SJSA1 (cell line): ENCODE data around the gene TRMT112. TPM values are rescaled to one million over a fixed set of nuclear protein-coding genes. Genes with fewer than 3 reads are reported as not detected.

Source experiments
- DNase-seq, 2 experiments: peaks; one replicate each; pipeline ENCODE4 v3.0.0-alpha.2; 2015 to 2020; ENCODE audit warnings: low spot score in 2 of 2, low read depth in 1 of 2
- H3K27ac ChIP-seq: fragments of 250-450 bp; sonication (Bioruptor Pico); 2 replicates; pipeline ENCODE4 v1.5.1; 2020; ENCODE audit warnings: mild to moderate bottlenecking, moderate library complexity
- H3K27me3 ChIP-seq: fragments of 250-450 bp; sonication (Bioruptor Pico); replicated peaks from 2 replicates; pipeline ENCODE4 v1.5.1; 2020; ENCODE audit warnings: mild to moderate bottlenecking, moderate library complexity
- H3K36me3 ChIP-seq: fragments of 250-450 bp; sonication (Bioruptor Pico); 2 replicates; pipeline ENCODE4 v1.5.1; 2020; ENCODE audit warnings: mild to moderate bottlenecking
- H3K4me1 ChIP-seq: fragments of 250-450 bp; sonication (Bioruptor Pico); replicated peaks from 2 replicates; pipeline ENCODE4 v1.6.1; 2021; ENCODE audit warnings: mild to moderate bottlenecking
- H3K4me3 ChIP-seq: fragments of 250-450 bp; sonication (Bioruptor Pico); 2 replicates; pipeline ENCODE4 v1.5.1; 2020; ENCODE audit warnings: mild to moderate bottlenecking
- H3K9me3 ChIP-seq: fragments of 250-450 bp; sonication (Bioruptor Pico); replicated peaks from 2 replicates; pipeline ENCODE4 v1.5.1; 2020; ENCODE audit warnings: mild to moderate bottlenecking
- total RNA-seq: library from RNA; depleted of rRNA; stranded (reverse); fragments of >200 nt; shearing (Covaris generic); gene quantifications from 2 replicates; pipeline ENCODE4 v1.2.3, GENCODE V29; 2014

Gene TRMT112
- total RNA-seq, 1 experiment from 2014 or later, result 506 TPM

- peaks cover 61% of the 10 kb centered on the region for H3K27me3 ChIP-seq
- DNase-seq, result no peak
- 0 out of 2 replicates have a peak, but pooled peaks cover 3% of the 10 kb centered on the region for H3K9me3 ChIP-seq
- H3K4me1 ChIP-seq, result peaks cover 10% of the 10 kb centered on the region
- H3K27ac ChIP-seq, result no peak overlapping the region
- H3K36me3 ChIP-seq, result no peaks in the 10 kb centered on the region; the same call in 1 of the 2 replicates
- H3K4me3 ChIP-seq, result no peak overlapping the region
These were observed 24.7 kb downstream of the TRMT112 start for GRCh38 chr11:64292460-64293254.

GRCh38 chr11:64291752-64292459 lies 25.5 kb downstream of the TRMT112 start:
- H3K36me3 ChIP-seq, result no peaks in the 10 kb centered on the region; the same call in 1 of the 2 replicates
- no peak for DNase-seq
- H3K9me3 ChIP-seq, result 0 out of 2 replicates have a peak, but pooled peaks cover 3% of the 10 kb centered on the region
- H3K4me3 ChIP-seq, result no peak overlapping the region
- H3K27me3 ChIP-seq, result peaks cover 56% of the 10 kb centered on the region
- H3K4me1 ChIP-seq, result peaks cover 10% of the 10 kb centered on the region
- H3K27ac ChIP-seq, result no peak overlapping the region

- H3K27me3 ChIP-seq, result peaks cover 51% of the 10 kb centered on the region
These were observed 26.1 kb downstream of the TRMT112 start, which contains the start of gene KCNK4 for GRCh38 chr11:64291262-64291751. KCNK4 (plus strand) TSS chr11:64291302; CDS start chr11:64293019, 1,717 bp downstream.

GRCh38 chr11:64290352-64291261 lies 26.8 kb downstream of the TRMT112 start:
- no peak overlapping the region for H3K4me3 ChIP-seq
- no peak overlapping the region for H3K27ac ChIP-seq
- peaks cover 18% of the 10 kb centered on the region for H3K4me1 ChIP-seq
- peaks cover under 1% of the 10 kb centered on the region for H3K36me3 ChIP-seq
- no peak for DNase-seq
- H3K27me3 ChIP-seq, result peaks cover 50% of the 10 kb centered on the region
- H3K9me3 ChIP-seq, result 0 out of 2 replicates have a peak, but pooled peaks cover 3% of the 10 kb centered on the region

More at GRCh38 chr11:64291262-64291751, 26.1 kb downstream of the TRMT112 start, which contains the start of gene KCNK4:
- no peak for DNase-seq
- Histone ChIP-seq H3K9me3 (0 out of 2 replicates have a peak, but pooled peaks cover 3% of the 10 kb centered on the region), H3K36me3 (no peaks in the 10 kb centered on the region; the same call in 1 of the 2 replicates), H3K4me1 (peaks cover 12% of the 10 kb centered on the region), H3K27ac (no peak within 1 kb of the TSS), H3K4me3 (no peak within 1 kb of the TSS)

GRCh38 chr11:64289002-64289564 lies 28.3 kb downstream of the TRMT112 start:
- no peak for DNase-seq
- Histone ChIP-seq H3K27me3 (peaks cover 41% of the 10 kb centered on the region), H3K9me3 (0 out of 2 replicates have a peak, but pooled peaks cover 3% of the 10 kb centered on the region), H3K36me3 (peaks cover 5% of the 10 kb centered on the region), H3K27ac (no peak overlapping the region), H3K4me1 (peaks cover 19% of the 10 kb centered on the region), H3K4me3 (no peak overlapping the region)

GRCh38 chr11:64288353-64288750 lies 29.0 kb downstream of the TRMT112 start:
- H3K27ac ChIP-seq, result no peak overlapping the region
- no peak overlapping the region for H3K4me3 ChIP-seq
- peaks cover 26% of the 10 kb centered on the region for H3K4me1 ChIP-seq
- no peak for DNase-seq
- peaks cover 34% of the 10 kb centered on the region for H3K27me3 ChIP-seq
- H3K9me3 ChIP-seq, result 0 out of 2 replicates have a peak, but pooled peaks cover 3% of the 10 kb centered on the region
- peaks cover 7% of the 10 kb centered on the region for H3K36me3 ChIP-seq

GRCh38 chr11:64287676-64288352 lies 29.5 kb downstream of the TRMT112 start:
- H3K9me3 ChIP-seq, result 0 out of 2 replicates have a peak, but pooled peaks cover 3% of the 10 kb centered on the region
- peaks cover 27% of the 10 kb centered on the region for H3K4me1 ChIP-seq
- H3K27ac ChIP-seq, result no peak overlapping the region
- no peak overlapping the region for H3K4me3 ChIP-seq
- no peak for DNase-seq
- H3K27me3 ChIP-seq, result peaks cover 28% of the 10 kb centered on the region
- peaks cover 12% of the 10 kb centered on the region for H3K36me3 ChIP-seq

GRCh38 chr11:64286801-64287159 lies 30.6 kb downstream of the TRMT112 start:
- Histone ChIP-seq H3K4me3 (no peak overlapping the region), H3K9me3 (0 out of 2 replicates have a peak, but pooled peaks cover under 1% of the 10 kb centered on the region), H3K4me1 (peaks cover 23% of the 10 kb centered on the region), H3K27ac (no peak overlapping the region), H3K36me3 (peaks cover 19% of the 10 kb centered on the region), H3K27me3 (peaks cover 18% of the 10 kb centered on the region)
- no peak for DNase-seq

- Histone ChIP-seq H3K27ac (peak overlapping the region; percentile 77), H3K36me3 (peaks cover 24% of the 10 kb centered on the region), H3K9me3 (no peaks in the 10 kb centered on the region), H3K4me3 (peak overlapping the region; percentile 95), H3K27me3 (peaks cover 12% of the 10 kb centered on the region), H3K4me1 (peaks cover 20% of the 10 kb centered on the region)
- peak in 1 of 2 experiments; percentile 32 for DNase-seq
These were observed 31.2 kb downstream of the TRMT112 start for GRCh38 chr11:64285885-64286800.

GRCh38 chr11:64284962-64285884 lies 32.1 kb downstream of the TRMT112 start, which contains the start of gene GPR137:
GPR137 (plus strand) TSS chr11:64285848; CDS start chr11:64286525, 677 bp downstream.
- Histone ChIP-seq H3K9me3 (no peaks in the 10 kb centered on the region), H3K27me3 (peaks cover 3% of the 10 kb centered on the region), H3K4me1 (peaks cover 20% of the 10 kb centered on the region), H3K4me3 (peak within 1 kb of the TSS; percentile 95), H3K27ac (peak within 1 kb of the TSS; percentile 77), H3K36me3 (peaks cover 24% of the 10 kb centered on the region)
- peak; percentile 84 to 98 for DNase-seq
